GM18517 (cell line): ENCODE data around the gene MYPOP.
"Not testable (repeated sequence)": the region's sequence is repeated elsewhere in the genome, so short reads cannot be mapped to it uniquely, and the experiment has no call there.

Experiments
- ATAC-seq: cut with Tn5 transposase; IDR thresholded peaks from one replicate; pipeline ENCODE4 v1.9.1; 2021; ENCODE audit warnings: mild to moderate bottlenecking, moderate library complexity; ENCODE audit not compliant: unreplicated experiment

Gene MYPOP

GRCh38 chr19:45884682-45885555 is 17.5 kb downstream of the MYPOP start:
- ATAC-seq = no peak

- no peak for ATAC-seq
Measured at GRCh38 chr19:45883881-45884681, 18.3 kb downstream of the MYPOP start.

- no peak for ATAC-seq
Measured at GRCh38 chr19:45883586-45883880, 18.9 kb downstream of the MYPOP start.

- no peak for ATAC-seq
Measured at GRCh38 chr19:45882652-45883585, 19.5 kb downstream of the MYPOP start.

GRCh38 chr19:45881909-45882528 is 20.4 kb downstream of the MYPOP start:
- no peak for ATAC-seq

GRCh38 chr19:45881082-45881908 is 21.1 kb downstream of the MYPOP start:
- ATAC-seq = no peak

GRCh38 chr19:45879971-45880370 is 22.4 kb downstream of the MYPOP start:
- ATAC-seq = no peak

GRCh38 chr19:45879055-45879454 is 23.4 kb downstream of the MYPOP start:
- ATAC-seq = no peak

GRCh38 chr19:45878043-45878794 is 24.2 kb downstream of the MYPOP start:
- no peak for ATAC-seq

- no peak for ATAC-seq
Measured at GRCh38 chr19:45876411-45877197, 25.8 kb downstream of the MYPOP start.

GRCh38 chr19:45876161-45876410 is 26.3 kb downstream of the MYPOP start:
- ATAC-seq = no peak

- no peak for ATAC-seq
Measured at GRCh38 chr19:45874620-45874966, 27.8 kb downstream of the MYPOP start.

GRCh38 chr19:45873219-45873772 is 29.1 kb downstream of the MYPOP start:
- ATAC-seq = no peak

GRCh38 chr19:45872095-45872919 is 30.1 kb downstream of the MYPOP start:
- no peak for ATAC-seq

- no peak for ATAC-seq
Measured at GRCh38 chr19:45870798-45871197, 31.6 kb downstream of the MYPOP start.

GRCh38 chr19:45867241-45867640 is 35.2 kb downstream of the MYPOP start:
- not testable (repeated sequence) for ATAC-seq

- no peak for ATAC-seq
Measured at GRCh38 chr19:45866400-45867176, 35.8 kb downstream of the MYPOP start.
